ENCODE measurements around the gene LEPROT. TPM values are rescaled to one million over a fixed set of nuclear protein-coding genes. Genes with fewer than 3 reads are reported as not detected.

The LEPROT gene
- total and polyA plus RNA-seq, 4 donors, result 23.6 to 43.4 (median 36.3) TPM

DNA sequence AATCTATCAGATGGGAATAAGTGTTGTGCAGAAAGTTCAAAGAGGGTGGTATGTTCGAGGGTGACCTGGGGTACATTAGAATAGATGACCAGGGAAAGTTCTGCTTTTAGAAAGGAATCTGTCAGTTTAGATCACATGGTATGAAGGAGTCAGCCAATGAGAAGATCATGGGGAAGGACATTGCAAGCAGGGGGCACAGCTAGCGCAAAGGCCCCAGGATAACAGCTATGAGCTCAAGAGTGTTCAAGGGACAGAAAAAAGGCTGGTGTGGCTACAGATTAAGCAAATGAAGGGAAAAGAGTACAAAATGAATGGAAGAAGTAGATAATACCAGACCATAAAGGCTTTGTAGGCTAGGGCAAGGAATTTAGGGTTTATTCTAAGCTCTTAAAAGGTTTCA, 8.6 kb downstream of the LEPROT start:
- H3K4me1 ChIP-seq (ENCODE audit: control insufficient read depth in 4 of 4, insufficient read depth in 4 of 4, low read length in 3 of 4), result no peaks in the 10 kb centered on the region
- H3K9me3 ChIP-seq (ENCODE audit: control insufficient read depth in 4 of 4, low read length in 3 of 4), result no peaks in the 10 kb centered on the region
- H3K4me3 ChIP-seq (ENCODE audit: low read depth in 1 of 3, low read length in 3 of 3), result no peak overlapping the region
- H3K36me3 ChIP-seq (ENCODE audit: control insufficient read depth in 4 of 4, insufficient read depth in 3 of 4, low read depth in 1 of 4, low read length in 3 of 4), result peaks cover 2 to 27% (median 24%) of the 10 kb centered on the region in 4 donors
- H3K9ac ChIP-seq (ENCODE audit: low read depth in 1 of 2, low read length in 2 of 2), result no peak overlapping the region
- 95% methylated on average over 2 of the region's 2 CpGs for WGBS
- H3K27ac ChIP-seq (ENCODE audit: low read depth in 1 of 2, low read length in 2 of 2), result peak overlapping the region in 1 of 2 donors; percentile 29
- DNase-seq (ENCODE audit: low spot score), result no peak
- no peaks in the 10 kb centered on the region for H3K27me3 ChIP-seq (ENCODE audit: control insufficient read depth in 4 of 4, insufficient read depth in 4 of 4, low read length in 3 of 4)
- TF ChIP-seq, protein P1, sequence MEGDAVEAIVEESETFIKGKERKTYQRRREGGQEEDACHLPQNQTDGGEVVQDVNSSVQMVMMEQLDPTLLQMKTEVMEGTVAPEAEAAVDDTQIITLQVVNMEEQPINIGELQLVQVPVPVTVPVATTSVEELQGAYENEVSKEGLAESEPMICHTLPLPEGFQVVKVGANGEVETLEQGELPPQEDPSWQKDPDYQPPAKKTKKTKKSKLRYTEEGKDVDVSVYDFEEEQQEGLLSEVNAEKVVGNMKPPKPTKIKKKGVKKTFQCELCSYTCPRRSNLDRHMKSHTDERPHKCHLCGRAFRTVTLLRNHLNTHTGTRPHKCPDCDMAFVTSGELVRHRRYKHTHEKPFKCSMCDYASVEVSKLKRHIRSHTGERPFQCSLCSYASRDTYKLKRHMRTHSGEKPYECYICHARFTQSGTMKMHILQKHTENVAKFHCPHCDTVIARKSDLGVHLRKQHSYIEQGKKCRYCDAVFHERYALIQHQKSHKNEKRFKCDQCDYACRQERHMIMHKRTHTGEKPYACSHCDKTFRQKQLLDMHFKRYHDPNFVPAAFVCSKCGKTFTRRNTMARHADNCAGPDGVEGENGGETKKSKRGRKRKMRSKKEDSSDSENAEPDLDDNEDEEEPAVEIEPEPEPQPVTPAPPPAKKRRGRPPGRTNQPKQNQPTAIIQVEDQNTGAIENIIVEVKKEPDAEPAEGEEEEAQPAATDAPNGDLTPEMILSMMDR (IDR thresholded peaks at IDR 0.05; ENCODE audit: low read depth, low read length, missing input control), result no peak
- no peak for TF ChIP-seq FOXA1 (IDR thresholded peaks at IDR 0.05)
- TF ChIP-seq JUND (IDR thresholded peaks at IDR 0.05), result no peak
- no peak for TF ChIP-seq YY1 (IDR thresholded peaks at IDR 0.05)
- TF ChIP-seq HNF4A (conservative IDR thresholded peaks at IDR 0.05), result no peak

DNA sequence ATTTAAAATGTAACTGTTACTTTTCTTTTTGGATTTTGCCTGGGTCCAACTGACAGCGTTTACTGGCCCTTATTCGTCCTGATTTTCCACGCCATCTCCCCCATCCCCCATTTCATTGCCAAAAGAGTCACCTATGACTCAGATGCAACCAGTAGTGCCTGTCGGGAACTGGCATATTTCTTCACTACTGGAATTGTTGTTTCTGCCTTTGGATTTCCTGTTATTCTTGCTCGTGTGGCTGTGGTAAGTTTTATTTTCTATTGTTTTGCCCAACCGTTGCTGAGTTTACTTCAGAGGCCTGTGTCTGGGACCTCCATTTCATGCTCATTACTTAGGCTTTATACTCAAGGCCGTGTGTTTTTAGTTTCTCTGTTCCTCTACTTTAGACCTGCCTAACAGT, 9.3 kb downstream of the LEPROT start:
- Histone ChIP-seq H3K4me3 (ENCODE audit: low read depth in 1 of 3, low read length in 3 of 3) (no peak overlapping the region), H3K9me3 (ENCODE audit: control insufficient read depth in 4 of 4, low read length in 3 of 4) (no peaks in the 10 kb centered on the region), H3K4me1 (ENCODE audit: control insufficient read depth in 4 of 4, insufficient read depth in 4 of 4, low read length in 3 of 4) (no peaks in the 10 kb centered on the region), H3K9ac (ENCODE audit: low read depth in 1 of 2, low read length in 2 of 2) (no peak overlapping the region), H3K27ac (ENCODE audit: low read depth in 1 of 2, low read length in 2 of 2) (peak overlapping the region in 1 of 2 donors; percentile 34), H3K36me3 (ENCODE audit: control insufficient read depth in 4 of 4, insufficient read depth in 3 of 4, low read depth in 1 of 4, low read length in 3 of 4) (peaks cover 2 to 33% (median 25%) of the 10 kb centered on the region in 4 donors), H3K27me3 (ENCODE audit: control insufficient read depth in 4 of 4, insufficient read depth in 4 of 4, low read length in 3 of 4) (no peaks in the 10 kb centered on the region)
- no peak for DNase-seq (ENCODE audit: low spot score)
- TF ChIP-seq FOXA1 (IDR thresholded peaks at IDR 0.05), result no peak
- TF ChIP-seq JUND (IDR thresholded peaks at IDR 0.05), result peak; percentile 27 to 34
- 78% methylated on average over 7 of the region's 7 CpGs for WGBS

DNA sequence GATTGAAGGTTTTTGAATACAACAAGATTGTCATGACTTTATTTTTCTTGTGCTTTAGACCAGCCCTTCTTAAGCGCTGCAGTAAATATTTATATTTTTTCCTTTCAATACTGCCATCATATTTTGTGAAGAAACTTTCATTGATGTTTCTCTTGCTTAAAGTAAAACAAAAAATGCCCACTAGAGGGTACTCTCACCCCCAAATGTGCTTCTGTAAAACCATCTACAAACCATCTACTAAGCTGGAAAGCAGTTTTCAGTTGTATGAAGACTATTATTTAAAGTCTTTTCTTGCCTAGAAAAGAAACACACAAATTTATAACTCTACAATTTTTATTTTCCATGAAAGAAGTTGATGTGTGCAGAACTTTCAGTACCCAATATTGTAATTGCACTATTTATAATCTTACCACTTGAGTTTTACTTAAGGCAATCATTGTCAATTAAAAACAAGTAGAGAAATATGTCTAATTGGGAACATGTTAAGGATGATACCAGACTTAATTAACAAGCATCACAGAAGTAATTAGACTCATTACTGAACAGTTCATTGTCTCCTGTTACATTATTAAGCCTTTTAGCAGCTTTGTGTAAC, 10.7 kb downstream of the LEPROT start:
- H3K27me3 ChIP-seq (ENCODE audit: control insufficient read depth in 4 of 4, insufficient read depth in 4 of 4, low read length in 3 of 4), result no peaks in the 10 kb centered on the region
- H3K36me3 ChIP-seq (ENCODE audit: control insufficient read depth in 4 of 4, insufficient read depth in 3 of 4, low read depth in 1 of 4, low read length in 3 of 4), result peaks cover 1 to 26% (median 17%) of the 10 kb centered on the region in 4 donors
- no peak overlapping the region for H3K4me3 ChIP-seq (ENCODE audit: low read depth in 1 of 3, low read length in 3 of 3)
- no peaks in the 10 kb centered on the region for H3K9me3 ChIP-seq (ENCODE audit: control insufficient read depth in 4 of 4, low read length in 3 of 4)
- no peaks in the 10 kb centered on the region for H3K4me1 ChIP-seq (ENCODE audit: control insufficient read depth in 4 of 4, insufficient read depth in 4 of 4, low read length in 3 of 4)
- no peak overlapping the region for H3K9ac ChIP-seq (ENCODE audit: low read depth in 1 of 2, low read length in 2 of 2)
- no peak for TF ChIP-seq NR2F2 (IDR thresholded peaks at IDR 0.05)
- peak; percentile 88 to 92 for TF ChIP-seq RAD21 (IDR thresholded peaks at IDR 0.05)
- TF ChIP-seq, protein P1 (IDR thresholded peaks at IDR 0.05; ENCODE audit: low read depth, low read length, missing input control), result peak; percentile 61
- TF ChIP-seq RXRA (IDR thresholded peaks at IDR 0.05), result no peak
- H3K27ac ChIP-seq (ENCODE audit: low read depth in 1 of 2, low read length in 2 of 2), result no peak overlapping the region
- no peak for DNase-seq (ENCODE audit: low spot score)
- whole genome bisulfite sequencing, result 8% methylated on average over 1 of the region's 1 CpG

- H3K27me3 ChIP-seq (ENCODE audit: control insufficient read depth in 4 of 4, insufficient read depth in 4 of 4, low read length in 3 of 4), result no peaks in the 10 kb centered on the region
- DNase-seq (ENCODE audit: low spot score), result no peak
- no peak overlapping the region for H3K27ac ChIP-seq (ENCODE audit: low read depth in 1 of 2, low read length in 2 of 2)
- no peaks in the 10 kb centered on the region for H3K9me3 ChIP-seq (ENCODE audit: control insufficient read depth in 4 of 4, low read length in 3 of 4)
- H3K9ac ChIP-seq (ENCODE audit: low read depth in 1 of 2, low read length in 2 of 2), result no peak overlapping the region
- TF ChIP-seq RXRA (IDR thresholded peaks at IDR 0.05), result no peak
- no peak for TF ChIP-seq JUND (IDR thresholded peaks at IDR 0.05)
- no peak for TF ChIP-seq SP1 (IDR thresholded peaks at IDR 0.05)
- no peak for TF ChIP-seq GABPA (IDR thresholded peaks at IDR 0.05 in 1 of 2, conservative IDR thresholded peaks at IDR 0.05 in 1 of 2)
- no peak for TF ChIP-seq REST (IDR thresholded peaks at IDR 0.05)
- TF ChIP-seq YY1 (IDR thresholded peaks at IDR 0.05), result no peak
- TF ChIP-seq RAD21 (IDR thresholded peaks at IDR 0.05), result no peak
- TF ChIP-seq, protein P2, sequence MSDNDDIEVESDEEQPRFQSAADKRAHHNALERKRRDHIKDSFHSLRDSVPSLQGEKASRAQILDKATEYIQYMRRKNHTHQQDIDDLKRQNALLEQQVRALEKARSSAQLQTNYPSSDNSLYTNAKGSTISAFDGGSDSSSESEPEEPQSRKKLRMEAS (IDR thresholded peaks at IDR 0.05), result no peak
- no peak for TF ChIP-seq HNF4G (IDR thresholded peaks at IDR 0.05)
- TF ChIP-seq, protein P3, sequence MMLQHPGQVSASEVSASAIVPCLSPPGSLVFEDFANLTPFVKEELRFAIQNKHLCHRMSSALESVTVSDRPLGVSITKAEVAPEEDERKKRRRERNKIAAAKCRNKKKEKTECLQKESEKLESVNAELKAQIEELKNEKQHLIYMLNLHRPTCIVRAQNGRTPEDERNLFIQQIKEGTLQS (IDR thresholded peaks at IDR 0.05), result no peak
- 83% methylated on average over 8 of the region's 8 CpGs for WGBS
- no peak overlapping the region for H3K4me3 ChIP-seq (ENCODE audit: low read depth in 1 of 3, low read length in 3 of 3)
- peaks cover 0 to 24% (median 12%) of the 10 kb centered on the region in 4 donors for H3K36me3 ChIP-seq (ENCODE audit: control insufficient read depth in 4 of 4, insufficient read depth in 3 of 4, low read depth in 1 of 4, low read length in 3 of 4)
- H3K4me1 ChIP-seq (ENCODE audit: control insufficient read depth in 4 of 4, insufficient read depth in 4 of 4, low read length in 3 of 4), result no peaks in the 10 kb centered on the region
These were observed 12.4 kb downstream of the LEPROT start for GRCh38 chr1:65432918-65433317.

Measured in liver (tissue), 9 donors.